LNCAP (cell line): ENCODE results near the gene HSP90B1.

ENCODE experiments used
- TF ChIP-seq, protein P1 (sequence below): fragments of 450-650 bp; IDR thresholded peaks from 2 replicates; pipeline ENCODE4 v1.5.1; 2017; ENCODE audit warnings: mild to moderate bottlenecking

Gene HSP90B1

DNA sequence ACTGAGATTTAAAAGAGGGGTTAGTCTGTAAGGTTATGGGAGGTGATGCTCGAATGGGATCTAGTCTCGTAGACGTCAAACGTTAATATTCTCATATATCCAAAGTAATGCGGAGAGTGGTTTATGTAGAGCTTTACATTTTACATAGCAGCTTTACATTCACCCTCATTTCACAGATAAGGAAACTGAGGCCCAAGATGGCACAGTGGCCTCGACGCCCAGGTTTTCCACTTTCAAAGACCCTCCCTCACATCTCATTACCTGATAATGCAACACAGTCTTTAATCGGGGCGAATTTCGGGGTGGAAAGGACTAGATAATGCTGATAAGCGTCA lies 35.0 kb downstream of the HSP90B1 start:
- TF ChIP-seq, protein P1, sequence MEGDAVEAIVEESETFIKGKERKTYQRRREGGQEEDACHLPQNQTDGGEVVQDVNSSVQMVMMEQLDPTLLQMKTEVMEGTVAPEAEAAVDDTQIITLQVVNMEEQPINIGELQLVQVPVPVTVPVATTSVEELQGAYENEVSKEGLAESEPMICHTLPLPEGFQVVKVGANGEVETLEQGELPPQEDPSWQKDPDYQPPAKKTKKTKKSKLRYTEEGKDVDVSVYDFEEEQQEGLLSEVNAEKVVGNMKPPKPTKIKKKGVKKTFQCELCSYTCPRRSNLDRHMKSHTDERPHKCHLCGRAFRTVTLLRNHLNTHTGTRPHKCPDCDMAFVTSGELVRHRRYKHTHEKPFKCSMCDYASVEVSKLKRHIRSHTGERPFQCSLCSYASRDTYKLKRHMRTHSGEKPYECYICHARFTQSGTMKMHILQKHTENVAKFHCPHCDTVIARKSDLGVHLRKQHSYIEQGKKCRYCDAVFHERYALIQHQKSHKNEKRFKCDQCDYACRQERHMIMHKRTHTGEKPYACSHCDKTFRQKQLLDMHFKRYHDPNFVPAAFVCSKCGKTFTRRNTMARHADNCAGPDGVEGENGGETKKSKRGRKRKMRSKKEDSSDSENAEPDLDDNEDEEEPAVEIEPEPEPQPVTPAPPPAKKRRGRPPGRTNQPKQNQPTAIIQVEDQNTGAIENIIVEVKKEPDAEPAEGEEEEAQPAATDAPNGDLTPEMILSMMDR = no peak

DNA sequence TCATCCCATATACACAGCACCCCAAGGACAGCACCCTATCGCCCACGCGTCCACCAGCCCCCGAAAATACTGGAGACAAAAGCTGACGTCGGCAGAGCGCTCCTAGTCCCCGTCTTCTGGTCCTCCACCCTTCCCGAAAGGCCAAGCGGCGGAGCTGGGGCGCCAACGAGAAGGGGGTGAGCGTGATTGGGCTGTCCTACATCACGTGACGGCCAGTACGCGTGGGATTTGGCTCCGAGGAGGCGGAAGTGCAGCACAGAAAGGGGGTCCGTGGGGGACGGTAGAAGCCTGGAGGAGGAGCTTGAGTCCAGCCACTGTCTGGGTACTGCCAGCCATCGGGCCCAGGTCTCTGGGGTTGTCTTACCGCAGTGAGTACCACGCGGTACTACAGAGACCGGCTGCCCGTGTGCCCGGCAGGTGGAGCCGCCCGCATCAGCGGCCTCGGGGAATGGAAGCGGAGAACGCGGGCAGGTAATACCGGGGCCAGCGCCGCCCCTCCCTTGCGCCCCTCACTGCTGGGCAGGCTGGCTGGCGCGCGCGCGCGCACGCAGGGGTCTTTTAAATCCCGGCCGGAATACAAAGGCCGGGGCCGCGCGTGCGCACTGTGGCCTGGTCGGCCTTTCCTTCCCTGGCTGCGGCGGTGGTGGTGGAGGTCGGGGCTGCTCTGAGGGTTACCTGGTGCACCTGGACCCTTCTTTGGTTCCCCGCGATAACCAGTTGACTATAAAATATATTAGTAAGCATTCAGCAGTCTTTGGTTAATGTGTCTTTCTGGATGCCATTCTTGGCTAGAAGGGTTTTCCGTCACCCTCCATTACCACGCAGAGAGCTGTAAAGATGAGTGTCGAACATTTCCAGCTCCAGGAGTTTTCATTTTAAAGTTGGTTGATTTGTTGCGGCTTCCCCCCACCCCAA lies 35.6 kb downstream of the HSP90B1 start, which contains the start of gene TDG:
Gene TDG (plus strand): TSS at position 283 of the 915 bp plus-strand sequence. CDS start 166 bp downstream, at position 449.
- TF ChIP-seq, protein P1 = no peak; the same call in 1 of the 2 replicates

DNA sequence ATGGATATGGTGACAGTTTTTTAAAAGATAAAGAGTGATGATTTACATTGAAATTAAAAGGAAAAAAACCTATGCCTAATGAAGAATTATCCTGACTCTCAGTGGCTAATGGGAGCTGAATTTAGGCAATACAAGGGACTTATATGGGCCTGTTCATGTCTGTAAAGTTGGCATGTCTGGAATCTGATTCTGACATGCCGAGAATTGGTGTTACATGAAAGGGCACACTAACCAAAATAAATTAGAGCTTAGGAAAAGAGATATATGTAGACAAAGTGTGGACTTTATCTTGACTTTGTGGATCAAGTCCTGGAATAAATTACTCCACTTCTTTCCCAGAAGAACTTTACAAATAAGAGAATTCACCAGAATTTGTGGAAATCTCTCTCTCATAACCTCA lies 36.5 kb downstream of the HSP90B1 start:
- TF ChIP-seq, protein P1 = no peak

DNA sequence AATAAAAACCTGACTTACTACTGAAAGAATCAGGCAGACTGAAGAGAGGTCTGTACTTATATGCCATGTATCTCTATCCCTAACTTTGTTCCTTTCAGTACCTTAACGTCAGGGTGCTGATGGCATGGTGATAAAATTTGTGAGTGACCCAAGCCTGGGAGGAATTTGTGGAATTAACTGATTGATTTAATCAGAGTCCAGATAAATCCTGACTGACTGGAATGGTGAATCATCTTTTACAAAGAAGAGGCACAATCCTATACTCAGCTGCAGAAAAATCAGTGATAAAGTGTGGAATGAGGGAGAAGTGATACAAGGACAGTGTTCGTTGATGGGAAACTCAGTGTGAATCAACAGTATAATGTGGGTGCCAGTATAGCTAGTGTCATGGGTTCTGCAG lies 39.2 kb downstream of the HSP90B1 start:
- TF ChIP-seq, protein P1 = no peak

DNA sequence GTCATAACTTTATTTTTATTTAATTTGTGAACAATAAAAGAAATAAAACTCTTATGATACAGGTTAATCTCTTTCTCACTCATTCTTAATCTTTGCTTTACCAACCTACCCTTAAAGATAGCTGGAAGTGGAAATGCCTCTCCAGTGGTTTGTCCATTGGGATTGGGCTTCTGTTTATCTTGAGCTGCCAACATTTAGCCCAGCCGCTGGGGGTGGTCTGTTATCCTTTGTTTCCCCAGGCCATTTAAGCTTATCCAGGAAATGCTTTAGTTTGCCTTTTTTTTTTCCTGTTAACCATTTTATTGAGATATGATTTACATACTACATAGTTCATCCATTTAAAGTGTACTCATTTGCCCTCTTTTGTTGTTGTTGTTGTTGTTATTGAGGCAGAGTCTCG lies 43.7 kb downstream of the HSP90B1 start:
- TF ChIP-seq, protein P1 = no peak

DNA sequence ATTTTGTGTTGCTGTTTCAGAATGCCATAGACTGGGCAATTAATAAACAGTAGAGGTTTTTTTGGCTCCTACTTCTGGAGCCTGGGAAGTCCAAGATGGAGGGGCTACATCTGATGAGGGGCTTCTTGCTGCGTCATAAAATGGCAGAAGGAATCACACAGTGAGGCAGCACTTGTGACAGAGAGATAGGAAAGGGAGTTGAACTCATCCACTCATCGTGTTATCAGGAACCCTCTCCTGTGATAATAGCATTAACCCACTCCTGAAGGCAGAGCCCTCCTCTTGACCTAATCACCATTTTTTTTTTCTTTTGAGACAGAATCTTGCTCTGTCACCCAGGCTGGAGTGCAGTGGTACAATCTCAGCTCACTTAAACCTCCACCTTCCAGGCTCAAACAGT lies 45.2 kb downstream of the HSP90B1 start:
- TF ChIP-seq, protein P1 = no peak

DNA sequence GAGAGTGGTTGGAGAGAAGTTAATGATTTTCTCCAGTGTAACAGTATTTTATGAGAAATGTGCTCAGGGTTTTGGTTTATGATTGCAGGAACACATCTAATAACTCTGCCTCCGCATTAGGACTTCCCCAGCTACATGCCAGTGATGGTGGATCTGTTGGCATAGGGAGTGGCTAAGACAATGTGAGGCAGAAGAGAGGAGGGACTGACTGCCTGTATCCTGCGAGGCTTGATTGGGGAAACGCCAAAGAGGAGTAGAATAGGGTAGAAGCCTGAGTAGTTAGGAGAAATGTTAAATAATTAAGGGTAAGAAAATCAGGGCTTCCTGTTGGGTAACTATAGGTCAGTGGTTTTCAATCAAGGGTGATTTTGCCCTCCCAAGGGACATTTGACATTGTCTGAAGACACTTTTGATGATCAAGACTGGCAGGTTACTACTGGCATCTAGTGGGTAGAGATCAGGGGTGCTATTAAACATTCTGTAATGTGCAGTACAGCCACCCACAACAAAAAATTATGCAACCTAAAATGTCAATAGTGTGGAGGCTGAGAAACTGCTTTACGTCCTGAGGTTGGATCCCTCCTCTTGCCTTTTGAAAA lies 48.3 kb downstream of the HSP90B1 start:
- TF ChIP-seq, protein P1 = no peak
